HepG2 (cell line): ENCODE results near the gene GBA2. TPM values are rescaled to one million over a fixed set of nuclear protein-coding genes. Genes with fewer than 3 reads are reported as not detected.

Source experiments
- ATAC-seq: fragments of 200-7000 bp; cut with Tn5 transposase; 3 replicates; pipeline ENCODE4 v1.9.1; 2020; ENCODE audit warnings: mild to moderate bottlenecking, moderate library complexity
- BruUV-seq: library from RNA; stranded (reverse); fragments of 400-500 nt; replicated peaks from 2 replicates; lab custom pipeline; 2021; lab: Mats Ljungman, UMichigan
- CTCF ChIA-PET: fragments of 300-600 bp; formaldehyde crosslinking; extraction: SDS; loops from one replicate; lab custom pipeline; 2021; ENCODE audit warnings: low total read pairs, inconsistent platforms, low intra/inter-chr PET ratio; lab: Yijun Ruan, JAX
- POLR2A ChIA-PET: fragments of 350-600 bp; sonication (Branson Sonifier 250); formaldehyde crosslinking; loops from one replicate; lab custom pipeline; 2020; ENCODE audit warnings: antibody characterized with exemption, inconsistent platforms; lab: Yijun Ruan, JAX
- DNase-seq: peaks from one replicate; pipeline ENCODE4 v3.0.0-alpha.2; 2015; ENCODE audit warnings: low spot score
- FAIRE-seq: peaks from 3 replicates; lab custom pipeline; 2011; peaks lifted over from hg19 to GRCh38; lab: Jason Lieb, UNC
- H2AFZ ChIP-seq: one replicate; pipeline ENCODE4 v1.6.1; 2011; ENCODE audit warnings: low read length, inconsistent platforms
- H3K27ac ChIP-seq: fragments of 300-600 bp; 3 replicates; pipeline ENCODE4 v1.8.0; 2011; ENCODE audit warnings: mixed run types, mild to moderate bottlenecking, mixed read lengths, low read length, inconsistent platforms; ENCODE audit not compliant: insufficient read depth; ENCODE audit errors: extremely low read length
- H3K27me3 ChIP-seq, 2 experiments: fragments of 200-600 bp in 1 of 2; 2 replicates in 1 of 2; 3 replicates in 1 of 2; pipeline versions ENCODE4 v1.6.0 to v1.8.0; 2011; ENCODE audit warnings: low read length in 2 of 2, mild to moderate bottlenecking in 2 of 2, moderate library complexity in 2 of 2, inconsistent platforms in 1 of 2; ENCODE audit not compliant: insufficient read depth in 2 of 2, control insufficient read depth in 1 of 2
- H3K36me3 ChIP-seq, 2 experiments: fragments of 200-600 bp in 1 of 2; replicated peaks in 1 of 2; 2 replicates in 1 of 2; 3 replicates in 1 of 2; pipeline versions ENCODE4 v1.5.1 to v1.8.0; 2011; ENCODE audit warnings: low read length in 2 of 2, inconsistent platforms in 1 of 2; ENCODE audit not compliant: insufficient read depth in 2 of 2, control insufficient read depth in 1 of 2
- H3K4me1 ChIP-seq: 2 replicates; pipeline ENCODE4 v1.5.1; 2012; ENCODE audit warnings: low read length, inconsistent platforms; ENCODE audit not compliant: insufficient read depth
- H3K4me2 ChIP-seq: 2 replicates; pipeline ENCODE4 v1.6.0; 2011; ENCODE audit warnings: low read depth, low read length, inconsistent platforms
- H3K4me3 ChIP-seq, 3 experiments: fragments of 200-600 bp in 1 of 3; sonication (generic), shearing (Covaris generic) in 1 of 3; replicated peaks in 1 of 3; 2 replicates each; pipeline ENCODE4 v1.5.1; 2011 to 2016; ENCODE audit warnings: low read length in 3 of 3, inconsistent platforms in 2 of 3, low read depth in 2 of 3, mild to moderate bottlenecking in 2 of 3, control low read depth in 1 of 3, mixed read lengths in 1 of 3; ENCODE audit not compliant: insufficient read depth in 1 of 3
- H3K79me2 ChIP-seq: one replicate; pipeline ENCODE4 v1.6.1; 2011; ENCODE audit warnings: low read length, inconsistent platforms; ENCODE audit not compliant: insufficient read depth
- H3K9ac ChIP-seq: 2 replicates; pipeline ENCODE4 v1.6.0; 2011; ENCODE audit warnings: mild to moderate bottlenecking, low read depth, low read length, inconsistent platforms; ENCODE audit not compliant: insufficient read depth
- H3K9me3 ChIP-seq: 2 replicates; pipeline ENCODE4 v1.5.1; 2012; ENCODE audit warnings: mild to moderate bottlenecking, low read length
- H4K20me1 ChIP-seq: 2 replicates; pipeline ENCODE4 v1.6.0; 2011; ENCODE audit warnings: inconsistent platforms, mild to moderate bottlenecking, low read length, moderate library complexity; ENCODE audit not compliant: insufficient read depth
- AHR ChIP-seq: IDR thresholded peaks from 2 replicates; pipeline ENCODE4 v1.6.1; 2018; ENCODE audit warnings: missing genetic modification reagents, missing compliant biosample characterization
- CREB3 ChIP-seq: sonication (generic); formaldehyde crosslinking; IDR thresholded peaks from 2 replicates; pipeline ENCODE4 v1.5.0; 2020; ENCODE audit warnings: missing genetic modification reagents
- MTA3 ChIP-seq: sonication (generic); formaldehyde crosslinking; IDR thresholded peaks from 2 replicates; pipeline ENCODE4 v1.4.0; 2020; ENCODE audit warnings: missing genetic modification reagents
- SMARCC2 ChIP-seq: fragments of 450-650 bp; IDR thresholded peaks from 2 replicates; pipeline ENCODE4 v1.6.1; 2017; ENCODE audit warnings: antibody characterized with exemption, mild to moderate bottlenecking
- SNAPC5 ChIP-seq: sonication (generic); formaldehyde crosslinking; IDR thresholded peaks from 2 replicates; pipeline ENCODE4 v1.8.1; 2023; ENCODE audit warnings: mild to moderate bottlenecking, missing genetic modification reagents, borderline replicate concordance
- YEATS2 ChIP-seq: sonication (generic); formaldehyde crosslinking; IDR thresholded peaks from 2 replicates; pipeline ENCODE4 v1.4.0; 2020; ENCODE audit warnings: missing genetic modification reagents, borderline replicate concordance
- ZNF446 ChIP-seq: sonication (generic); formaldehyde crosslinking; IDR thresholded peaks from 2 replicates; pipeline ENCODE4 v1.5.0; 2020; ENCODE audit warnings: mild to moderate bottlenecking, missing genetic modification reagents
- ZNF737 ChIP-seq: sonication (generic); formaldehyde crosslinking; IDR thresholded peaks from 2 replicates; pipeline ENCODE4 v1.5.0; 2020; ENCODE audit warnings: missing genetic modification reagents, mild to moderate bottlenecking, borderline replicate concordance
- WGBS: methylation state at CpG from one replicate; pipeline ENCODE4 v1.1.6; 2017; ENCODE audit warnings: low lambda C conversion rate; 5-methylcytosine and 5-hydroxymethylcytosine counted together
- in situ Hi-C: cut with HindIII; loops from 2 replicates; pipeline ENCODE4 v1.10.0; 2017; ENCODE audit warnings: low pct_unique_long_range_greater_than_20kb; ENCODE audit not compliant: extremely low pct_ligation_motif_present
- intact Hi-C: fragments of 100-400 bp; cut with micrococcal nuclease; formaldehyde crosslinking; loops from one replicate; pipeline ENCODE4 v1.10.0; 2022; ENCODE audit not compliant: unreplicated experiment
- polyA plus RNA-seq, 8 experiments: library from polyadenylated mRNA; depleted of rRNA in 3 of 8; stranded (reverse) in 7 of 8; unstranded in 1 of 8; fragments of >200 nt; fragmentation: Illumina TruSeq in 4 of 8; extraction: Trizol in 4 of 8; gene quantifications; 2 replicates each; pipeline versions ENCODE4 v1.2.1 to v1.2.3, GENCODE V29; 2011 to 2016; ENCODE audit warnings: low read depth in 4 of 8, missing spikeins in 1 of 8, mixed read lengths in 1 of 8; ENCODE audit not compliant: insufficient read depth in 1 of 8
- total RNA-seq, 5 experiments: library from RNA; depleted of rRNA; stranded (reverse); fragments of >200 nt; fragmentation: Illumina TruSeq; extraction: Trizol; gene quantifications; 2 replicates each; pipeline ENCODE4 v1.2.3, GENCODE V29; 2016; ENCODE audit warnings: low read depth in 1 of 5

GBA2 gene
- total and polyA plus RNA-seq, 2 of the 13 experiments (the other 11 are each of a cell fraction or from before 2014, with no cell fraction given): 37.5 to 86.1 TPM

- ATAC-seq (no peak), DNase-seq (no peak), FAIRE-seq (no peak)
- BruUV-seq: no TSS peak
- Histone ChIP-seq H3K27ac (no peak overlapping the region), H3K4me2 (no peak overlapping the region), H3K4me1 (no peaks in the 10 kb centered on the region), H3K4me3 (no peak overlapping the region), H3K36me3 (peaks cover 50 to 89% of the 10 kb centered on the region in 2 experiments), H3K9ac (no peak overlapping the region), H3K79me2 (no peaks in the 10 kb centered on the region), H3K9me3 (no peaks in the 10 kb centered on the region), H2AFZ (no peak overlapping the region), H4K20me1 (no peaks in the 10 kb centered on the region), H3K27me3 (no peaks in the 10 kb centered on the region)
- ChIA-PET POLR2A (interaction anchor here (1.1 to 2.1 kb wide), 2 partner anchors 15 to 29 kb away, joined by 4 to 5 read pairs; no protein-coding TSS in a partner anchor), CTCF (no interaction called here)
- in situ Hi-C loops: no loop called here
- 95% methylated on average over 3 of the region's 3 CpGs for WGBS
- intact Hi-C loops: no loop called here
- TF ChIP-seq YEATS2 (CRISPR knock-in tag) (no peak), ZNF737 (CRISPR knock-in tag) (no peak), SNAPC5 (no peak), AHR (CRISPR knock-in tag) (no peak), SMARCC2 (no peak), MTA3 (no peak), CREB3 (CRISPR knock-in tag) (no peak), ZNF446 (no peak)
Observed at GRCh38 chr9:35713578-35713977, 35.5 kb downstream of the GBA2 start.
